ENCODE measurements around the gene ADGRV1. TPM values are rescaled to one million over a fixed set of nuclear protein-coding genes. Genes with fewer than 3 reads are reported as not detected.
"Not testable (repeated sequence)": the region's sequence is repeated elsewhere in the genome, so short reads cannot be mapped to it uniquely, and the experiment has no call there.

Gene ADGRV1
- total RNA-seq, 1 experiment from 2014 or later: 6.8 TPM

DNA sequence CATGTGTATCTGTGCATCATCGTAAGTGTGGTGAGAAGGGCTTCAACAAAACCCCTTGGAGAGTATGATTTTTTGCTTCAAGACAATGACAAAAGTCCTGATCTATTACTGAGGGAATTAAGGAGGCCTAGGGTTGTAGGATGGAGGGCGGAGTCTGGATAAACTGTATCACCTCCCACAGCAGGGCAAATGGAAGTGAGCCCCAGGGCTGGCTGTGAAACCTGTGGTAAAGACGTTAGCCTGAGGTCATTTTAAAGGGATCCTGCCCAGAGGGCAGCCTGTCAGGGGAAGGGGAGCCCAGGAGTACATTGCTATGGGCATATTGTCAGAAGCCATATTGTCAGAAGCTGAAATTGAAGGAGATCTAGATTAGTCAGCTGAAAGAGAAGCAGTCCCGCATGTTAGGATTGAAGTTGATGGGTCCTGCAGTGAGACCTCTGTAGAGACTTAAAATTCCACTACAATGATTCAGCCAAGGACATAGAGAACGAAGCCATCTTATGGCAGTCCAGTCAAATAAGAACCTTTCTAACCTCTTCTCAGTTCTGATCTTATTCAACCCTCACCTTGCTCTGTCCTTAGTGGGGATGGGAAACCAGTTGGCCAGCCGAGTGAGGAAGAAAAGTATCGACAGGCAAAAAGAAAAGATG, 26.9 kb downstream of the ADGRV1 start:
- Histone ChIP-seq H3K4me1 (ENCODE audit: insufficient read depth, low read length, poor library complexity, severe bottlenecking) (no peaks in the 10 kb centered on the region), H3K27me3 (replicated peaks; ENCODE audit: insufficient read depth, low read depth, low read length, poor library complexity) (peaks cover 8% of the 10 kb centered on the region), H3K9me3 (ENCODE audit: low read depth, low read length, poor library complexity, severe bottlenecking) (no peaks in the 10 kb centered on the region), H3K27ac (ENCODE audit: low read depth, low read length, poor library complexity, severe bottlenecking) (no peak overlapping the region), H3K4me3 (ENCODE audit: low read depth, low read length, poor library complexity, severe bottlenecking) (no peak overlapping the region), H3K36me3 (ENCODE audit: insufficient read depth, low read length, poor library complexity, severe bottlenecking) (no peaks in the 10 kb centered on the region)
- ChIA-PET CTCF (no interaction called here), POLR2A (ENCODE audit: low non-redundant PET) (no interaction called here)
- TF ChIP-seq CTCF (conservative IDR thresholded peaks at IDR 0.05; ENCODE audit: low read depth, low read length) (no peak), EZH2 (IDR thresholded peaks at IDR 0.05; ENCODE audit: borderline replicate concordance, low read depth, low read length, poor library complexity, severe bottlenecking) (no peak)
- BruUV-seq (replicated peaks): no TSS peak
- intact Hi-C loops (cut with micrococcal nuclease; ENCODE audit: unreplicated experiment): no loop called here
- DNase-seq (ENCODE audit: low spot score): no peak

GRCh38 chr5:90586469-90586868, 27.9 kb downstream of the ADGRV1 start:
- no peak for DNase-seq (ENCODE audit: low spot score)
- BruUV-seq (replicated peaks): no TSS peak
- no peaks in the 10 kb centered on the region for H3K36me3 ChIP-seq (ENCODE audit: insufficient read depth, low read length, poor library complexity, severe bottlenecking)
- ChIA-PET POLR2A (ENCODE audit: low non-redundant PET) (no interaction called here), CTCF (no interaction called here)
- no peak overlapping the region for H3K4me3 ChIP-seq (ENCODE audit: low read depth, low read length, poor library complexity, severe bottlenecking)
- peaks cover 8% of the 10 kb centered on the region for H3K27me3 ChIP-seq (replicated peaks; ENCODE audit: insufficient read depth, low read depth, low read length, poor library complexity)
- H3K4me1 ChIP-seq (ENCODE audit: insufficient read depth, low read length, poor library complexity, severe bottlenecking): no peaks in the 10 kb centered on the region
- no peaks in the 10 kb centered on the region for H3K9me3 ChIP-seq (ENCODE audit: low read depth, low read length, poor library complexity, severe bottlenecking)
- no peak overlapping the region for H3K27ac ChIP-seq (ENCODE audit: low read depth, low read length, poor library complexity, severe bottlenecking)
- intact Hi-C loops (cut with micrococcal nuclease; ENCODE audit: unreplicated experiment): no loop called here
- TF ChIP-seq CTCF (conservative IDR thresholded peaks at IDR 0.05; ENCODE audit: low read depth, low read length): no peak
- no peak for TF ChIP-seq EZH2 (IDR thresholded peaks at IDR 0.05; ENCODE audit: borderline replicate concordance, low read depth, low read length, poor library complexity, severe bottlenecking)

GRCh38 chr5:90590170-90590569, 31.6 kb downstream of the ADGRV1 start:
- BruUV-seq (replicated peaks): no TSS peak

GRCh38 chr5:90593083-90593482, 34.5 kb downstream of the ADGRV1 start:
- H3K4me3 ChIP-seq (ENCODE audit: low read depth, low read length, poor library complexity, severe bottlenecking); DNase-seq (ENCODE audit: low spot score); H3K9me3 ChIP-seq (ENCODE audit: low read depth, low read length, poor library complexity, severe bottlenecking); POLR2A ChIA-PET (ENCODE audit: low non-redundant PET); CTCF ChIA-PET; H3K4me1 ChIP-seq (ENCODE audit: insufficient read depth, low read length, poor library complexity, severe bottlenecking); H3K27ac ChIP-seq (ENCODE audit: low read depth, low read length, poor library complexity, severe bottlenecking); intact Hi-C loops (cut with micrococcal nuclease; ENCODE audit: unreplicated experiment); BruUV-seq (replicated peaks); H3K36me3 ChIP-seq (ENCODE audit: insufficient read depth, low read length, poor library complexity, severe bottlenecking); H3K27me3 ChIP-seq (replicated peaks; ENCODE audit: insufficient read depth, low read depth, low read length, poor library complexity): not testable (repeated sequence)

More at GRCh38 chr5:90590170-90590569, 31.6 kb downstream of the ADGRV1 start:
- Histone ChIP-seq H3K27ac (ENCODE audit: low read depth, low read length, poor library complexity, severe bottlenecking) (no peak overlapping the region), H3K4me1 (ENCODE audit: insufficient read depth, low read length, poor library complexity, severe bottlenecking) (no peaks in the 10 kb centered on the region), H3K9me3 (ENCODE audit: low read depth, low read length, poor library complexity, severe bottlenecking) (no peaks in the 10 kb centered on the region), H3K36me3 (ENCODE audit: insufficient read depth, low read length, poor library complexity, severe bottlenecking) (no peaks in the 10 kb centered on the region), H3K27me3 (replicated peaks; ENCODE audit: insufficient read depth, low read depth, low read length, poor library complexity) (peaks cover 8% of the 10 kb centered on the region), H3K4me3 (ENCODE audit: low read depth, low read length, poor library complexity, severe bottlenecking) (no peak overlapping the region)
- intact Hi-C loops (cut with micrococcal nuclease; ENCODE audit: unreplicated experiment): no loop called here
- no peak for DNase-seq (ENCODE audit: low spot score)
- POLR2A ChIA-PET (ENCODE audit: low non-redundant PET): no interaction called here
- TF ChIP-seq EZH2 (IDR thresholded peaks at IDR 0.05; ENCODE audit: borderline replicate concordance, low read depth, low read length, poor library complexity, severe bottlenecking) (no peak), CTCF (conservative IDR thresholded peaks at IDR 0.05; ENCODE audit: low read depth, low read length) (no peak)
- CTCF ChIA-PET: no interaction called here

- H3K27me3 ChIP-seq (replicated peaks; ENCODE audit: insufficient read depth, low read depth, low read length, poor library complexity); POLR2A ChIA-PET (ENCODE audit: low non-redundant PET); H3K4me1 ChIP-seq (ENCODE audit: insufficient read depth, low read length, poor library complexity, severe bottlenecking); DNase-seq (ENCODE audit: low spot score); intact Hi-C loops (cut with micrococcal nuclease; ENCODE audit: unreplicated experiment); BruUV-seq (replicated peaks); H3K9me3 ChIP-seq (ENCODE audit: low read depth, low read length, poor library complexity, severe bottlenecking); CTCF ChIA-PET; H3K4me3 ChIP-seq (ENCODE audit: low read depth, low read length, poor library complexity, severe bottlenecking); H3K36me3 ChIP-seq (ENCODE audit: insufficient read depth, low read length, poor library complexity, severe bottlenecking); H3K27ac ChIP-seq (ENCODE audit: low read depth, low read length, poor library complexity, severe bottlenecking): not testable (repeated sequence)
These were observed 37.2 kb downstream of the ADGRV1 start for GRCh38 chr5:90595766-90596165.

All from A673 (cell line).